K562 (cell line): ENCODE results near the gene MAP10.

Experiments used
- KLF6 ChIP-seq: fragments of 250-450 bp; sonication (Bioruptor Pico); IDR thresholded peaks from 2 replicates; pipeline ENCODE4 v1.4.0; 2020; ENCODE audit warnings: mild to moderate bottlenecking, moderate library complexity, borderline replicate concordance
- TAF1 ChIP-seq: IDR thresholded peaks from 2 replicates; pipeline ENCODE4 v1.6.1; 2011; ENCODE audit warnings: mild to moderate bottlenecking, low read length, moderate library complexity; ENCODE audit not compliant: insufficient read depth, control insufficient read depth, severe bottlenecking; ENCODE audit errors: extremely low read depth
- ZFP36 ChIP-seq: fragments of 150-350 bp; IDR thresholded peaks from 2 replicates; pipeline ENCODE4 v1.6.1; 2018; ENCODE audit warnings: low read length, low read depth; ENCODE audit not compliant: partially characterized antibody
- ZNF274 ChIP-seq: IDR thresholded peaks from 2 replicates; pipeline ENCODE4 v1.6.1; 2011; ENCODE audit warnings: low read depth, mild to moderate bottlenecking, low read length, moderate library complexity, borderline replicate concordance
- TF ChIP-seq, protein P1 (sequence below): sonication (generic); formaldehyde crosslinking; IDR thresholded peaks from 2 replicates; pipeline ENCODE4 v1.8.1; 2022; ENCODE audit warnings: missing genetic modification reagents

DNA sequence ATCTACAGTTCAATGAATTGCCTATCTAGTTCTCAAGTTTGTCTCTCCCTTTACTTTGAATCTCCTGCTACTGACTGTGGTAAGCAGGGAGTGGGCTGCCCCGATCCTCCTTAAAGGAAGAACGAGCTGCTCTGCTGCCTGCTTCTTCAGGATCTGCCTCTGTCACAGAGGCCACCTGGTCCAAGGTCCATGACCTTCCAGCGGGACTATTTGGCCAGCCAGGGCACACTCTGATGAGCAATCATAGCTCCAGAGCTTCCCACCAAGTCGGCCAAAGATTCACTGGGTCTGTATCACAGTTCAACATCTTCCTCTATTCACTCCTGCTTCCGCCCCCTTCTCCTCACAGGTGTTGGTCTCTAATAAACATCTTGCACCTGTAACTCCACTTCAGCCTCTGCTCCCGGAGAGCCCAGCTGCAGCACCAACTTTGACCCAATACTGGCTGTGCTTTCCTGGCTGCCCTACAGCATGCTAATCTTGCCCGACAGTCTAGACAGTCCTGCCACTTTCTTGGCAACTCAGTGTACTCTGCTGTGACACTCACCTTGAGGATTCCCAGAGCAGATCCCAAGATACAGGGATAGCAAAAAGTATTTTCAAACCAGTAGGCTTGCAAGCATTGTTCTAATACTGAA, 16.9 kb upstream of the MAP10 start:
- TF ChIP-seq, protein P1, sequence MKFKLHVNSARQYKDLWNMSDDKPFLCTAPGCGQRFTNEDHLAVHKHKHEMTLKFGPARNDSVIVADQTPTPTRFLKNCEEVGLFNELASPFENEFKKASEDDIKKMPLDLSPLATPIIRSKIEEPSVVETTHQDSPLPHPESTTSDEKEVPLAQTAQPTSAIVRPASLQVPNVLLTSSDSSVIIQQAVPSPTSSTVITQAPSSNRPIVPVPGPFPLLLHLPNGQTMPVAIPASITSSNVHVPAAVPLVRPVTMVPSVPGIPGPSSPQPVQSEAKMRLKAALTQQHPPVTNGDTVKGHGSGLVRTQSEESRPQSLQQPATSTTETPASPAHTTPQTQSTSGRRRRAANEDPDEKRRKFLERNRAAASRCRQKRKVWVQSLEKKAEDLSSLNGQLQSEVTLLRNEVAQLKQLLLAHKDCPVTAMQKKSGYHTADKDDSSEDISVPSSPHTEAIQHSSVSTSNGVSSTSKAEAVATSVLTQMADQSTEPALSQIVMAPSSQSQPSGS (CRISPR knock-in tag) = no peak
- no peak for TF ChIP-seq ZNF274
- TF ChIP-seq KLF6 (CRISPR knock-in tag) = no peak
- no peak for TF ChIP-seq ZFP36
- TF ChIP-seq TAF1 = no peak
